ENCODE data around the gene ZNF836. TPM values are rescaled to one million over a fixed set of nuclear protein-coding genes. Genes with fewer than 3 reads are reported as not detected.
A peak's percentile ranks its signal among the peaks of the same experiment; 100 is the strongest.

The ZNF836 gene
- total RNA-seq, 3 donors from 2014 or later (not counting 1 experiment from before 2014, with no cell fraction given), result 27.9 to 40.2 (median 28.0) TPM

- intact Hi-C loops (cut with micrococcal nuclease), result no loop called here
- Histone ChIP-seq H3K27me3 (ENCODE audit: control insufficient read depth, insufficient read depth, low read length) (no peaks in the 10 kb centered on the region), H3K4me3 (ENCODE audit: low read length) (no peak overlapping the region), H3K36me3 (ENCODE audit: control insufficient read depth, insufficient read depth, low read length) (peaks cover 97% of the 10 kb centered on the region), H3K4me1 (ENCODE audit: control insufficient read depth, insufficient read depth, low read length) (no peaks in the 10 kb centered on the region), H3K9me3 (ENCODE audit: control insufficient read depth, insufficient read depth, low read length) (no peaks in the 10 kb centered on the region), H3K27ac (ENCODE audit: low read length) (no peak overlapping the region)
- no peaks in the 10 kb centered on the region for H3K9me3 Mint-ChIP-seq
- TF ChIP-seq CTCF (IDR thresholded peaks at IDR 0.05), result no peak
- peak overlapping the region in 1 of 2 donors; percentile 81 for H3K27ac Mint-ChIP-seq
- ATAC-seq, result no peak
- H3K27me3 Mint-ChIP-seq (ENCODE audit: low read depth in 2 of 2), result no peaks in the 10 kb centered on the region
- H3K4me1 Mint-ChIP-seq, result peaks cover 0 to 22% of the 10 kb centered on the region in 2 donors
- no peak overlapping the region for H3K4me3 Mint-ChIP-seq
- DNase-seq, result no peak
- H3K36me3 Mint-ChIP-seq, result peaks cover 19% of the 10 kb centered on the region
- WGBS (ENCODE audit: insufficient coverage), result 100% methylated on average over 5 of the region's 5 CpGs
Observed at GRCh38 chr19:52217576-52217975, 46.2 kb upstream of the ZNF836 start.

- Histone ChIP-seq H3K4me3 (ENCODE audit: low read length) (no peak overlapping the region), H3K36me3 (ENCODE audit: control insufficient read depth, insufficient read depth, low read length) (peaks cover 96% of the 10 kb centered on the region), H3K27me3 (ENCODE audit: control insufficient read depth, insufficient read depth, low read length) (no peaks in the 10 kb centered on the region), H3K27ac (ENCODE audit: low read length) (no peak overlapping the region), H3K4me1 (ENCODE audit: control insufficient read depth, insufficient read depth, low read length) (no peaks in the 10 kb centered on the region), H3K9me3 (ENCODE audit: control insufficient read depth, insufficient read depth, low read length) (no peaks in the 10 kb centered on the region)
- Mint-ChIP-seq H3K9me3 (no peaks in the 10 kb centered on the region), H3K4me3 (no peak overlapping the region), H3K27ac (peak overlapping the region in 1 of 2 donors; percentile 21), H3K4me1 (peaks cover 0 to 22% of the 10 kb centered on the region in 2 donors), H3K27me3 (ENCODE audit: low read depth in 2 of 2) (no peaks in the 10 kb centered on the region), H3K36me3 (peaks cover 15% of the 10 kb centered on the region)
- intact Hi-C loops (cut with micrococcal nuclease), result no loop called here
- no peak for TF ChIP-seq CTCF (IDR thresholded peaks at IDR 0.05)
- DNase-seq (no peak), ATAC-seq (no peak)
- 96% methylated on average over 3 of the region's 3 CpGs for WGBS (ENCODE audit: insufficient coverage)
Observed at GRCh38 chr19:52216401-52216800, 45.0 kb upstream of the ZNF836 start.

- H3K36me3 ChIP-seq (ENCODE audit: control insufficient read depth, insufficient read depth, low read length), result peaks cover 87% of the 10 kb centered on the region
- ATAC-seq (no peak), DNase-seq (no peak)
- Mint-ChIP-seq H3K4me3 (no peak overlapping the region), H3K36me3 (peaks cover 8% of the 10 kb centered on the region), H3K4me1 (peaks cover 6 to 15% of the 10 kb centered on the region in 2 donors), H3K27me3 (ENCODE audit: low read depth in 2 of 2) (no peaks in the 10 kb centered on the region), H3K27ac (no peak overlapping the region), H3K9me3 (no peaks in the 10 kb centered on the region)
- no peak for TF ChIP-seq CTCF (IDR thresholded peaks at IDR 0.05)
- no peaks in the 10 kb centered on the region for H3K4me1 ChIP-seq (ENCODE audit: control insufficient read depth, insufficient read depth, low read length)
- over 99% methylated on average over 5 of the region's 5 CpGs for WGBS (ENCODE audit: insufficient coverage)
- no peak overlapping the region for H3K27ac ChIP-seq (ENCODE audit: low read length)
- H3K9me3 ChIP-seq (ENCODE audit: control insufficient read depth, insufficient read depth, low read length), result no peaks in the 10 kb centered on the region
- H3K4me3 ChIP-seq (ENCODE audit: low read length), result no peak overlapping the region
- H3K27me3 ChIP-seq (ENCODE audit: control insufficient read depth, insufficient read depth, low read length), result no peaks in the 10 kb centered on the region
- intact Hi-C loops (cut with micrococcal nuclease), result no loop called here
Observed at GRCh38 chr19:52214241-52214640, 42.8 kb upstream of the ZNF836 start.

- ATAC-seq, result no peak
- Mint-ChIP-seq H3K27ac (no peak overlapping the region), H3K9me3 (no peaks in the 10 kb centered on the region), H3K4me3 (no peak overlapping the region), H3K36me3 (peaks cover 4% of the 10 kb centered on the region), H3K27me3 (ENCODE audit: low read depth in 2 of 2) (no peaks in the 10 kb centered on the region), H3K4me1 (peaks cover 6 to 15% of the 10 kb centered on the region in 2 donors)
- Histone ChIP-seq H3K4me3 (ENCODE audit: low read length) (no peak overlapping the region), H3K36me3 (ENCODE audit: control insufficient read depth, insufficient read depth, low read length) (peaks cover 79% of the 10 kb centered on the region), H3K4me1 (ENCODE audit: control insufficient read depth, insufficient read depth, low read length) (no peaks in the 10 kb centered on the region), H3K27me3 (ENCODE audit: control insufficient read depth, insufficient read depth, low read length) (no peaks in the 10 kb centered on the region), H3K27ac (ENCODE audit: low read length) (no peak overlapping the region), H3K9me3 (ENCODE audit: control insufficient read depth, insufficient read depth, low read length) (no peaks in the 10 kb centered on the region)
- no peak for DNase-seq
- intact Hi-C loops (cut with micrococcal nuclease), result no loop called here
- 98% methylated on average over 25 of the region's 25 CpGs for whole genome bisulfite sequencing (ENCODE audit: insufficient coverage)
- TF ChIP-seq CTCF (IDR thresholded peaks at IDR 0.05), result no peak
Observed at GRCh38 chr19:52212572-52213255, 41.3 kb upstream of the ZNF836 start.

All from natural killer cell (primary cell).